Stimulated activated CD4-positive, alpha-beta T cell treated with anti-CD3 and anti-CD28 coated beads, TNF-alpha, amount 100 ng/mL, for 4 hours (primary cell): ENCODE measurements around the gene GABRG2.
"Not testable (repeated sequence)": the region's sequence is repeated elsewhere in the genome, so short reads cannot be mapped to it uniquely, and the experiment has no call there.

Experiments
- DNase-seq, 3 experiments: peaks; one replicate each; pipeline ENCODE4 v3.0.0-alpha.2; 2020; ENCODE audit warnings: low read depth in 3 of 3

The GABRG2 gene

DNA sequence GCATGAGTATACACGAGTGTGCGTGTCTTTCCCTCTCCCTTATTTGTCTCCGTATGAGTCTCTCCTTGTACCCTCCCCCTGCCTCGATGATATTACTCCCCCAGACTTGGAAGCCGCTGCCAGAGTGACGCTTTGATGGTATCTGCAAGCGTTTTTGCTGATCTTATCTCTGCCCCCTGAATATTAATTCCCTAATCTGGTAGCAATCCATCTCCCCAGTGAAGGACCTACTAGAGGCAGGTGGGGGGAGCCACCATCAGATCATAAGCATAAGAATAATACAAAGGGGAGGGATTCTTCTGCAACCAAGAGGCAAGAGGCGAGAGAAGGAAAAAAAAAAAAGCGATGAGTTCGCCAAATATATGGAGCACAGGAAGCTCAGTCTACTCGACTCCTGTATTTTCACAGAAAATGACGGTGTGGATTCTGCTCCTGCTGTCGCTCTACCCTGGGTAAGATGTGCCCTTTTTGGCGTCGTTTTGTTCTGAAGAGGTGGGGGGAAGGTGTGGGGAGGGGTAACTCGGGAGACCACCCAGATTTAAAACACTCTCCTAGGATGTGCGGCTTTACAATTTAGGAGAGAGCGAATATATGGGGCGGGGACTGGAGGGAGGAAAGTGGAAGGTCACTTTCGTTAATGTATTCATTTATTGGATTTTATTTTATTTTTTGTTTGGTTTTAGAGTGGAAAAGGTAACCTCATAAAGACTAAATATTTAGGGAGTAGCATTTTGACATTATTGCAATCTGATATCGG lies at the start of gene GABRG2:
Gene GABRG2, plus strand, starts transcription at position 119 of the 757 bp plus-strand sequence. Its CDS starts 227 bp downstream, at position 346.
- DNase-seq: no peak

DNA sequence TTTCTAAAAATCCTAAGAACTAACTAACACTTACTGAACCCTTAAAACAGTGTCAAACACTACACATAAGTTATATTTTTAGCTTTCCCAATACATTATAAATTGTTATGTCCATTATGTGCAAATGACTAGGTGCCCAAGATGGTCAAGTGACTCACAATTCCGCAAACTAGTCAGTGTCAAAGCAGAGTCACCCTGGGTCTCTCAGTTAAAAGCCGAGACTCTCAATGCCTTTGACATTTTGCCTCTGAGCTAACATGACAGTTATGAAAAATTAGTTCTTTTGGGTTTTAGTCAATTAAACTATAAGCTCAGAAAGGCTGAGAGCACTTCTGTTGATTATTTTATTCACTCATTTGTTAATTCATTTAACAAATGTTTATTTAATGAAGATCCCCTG lies 42.3 kb upstream of the GABRG2 start:
- DNase-seq: no peak

DNA sequence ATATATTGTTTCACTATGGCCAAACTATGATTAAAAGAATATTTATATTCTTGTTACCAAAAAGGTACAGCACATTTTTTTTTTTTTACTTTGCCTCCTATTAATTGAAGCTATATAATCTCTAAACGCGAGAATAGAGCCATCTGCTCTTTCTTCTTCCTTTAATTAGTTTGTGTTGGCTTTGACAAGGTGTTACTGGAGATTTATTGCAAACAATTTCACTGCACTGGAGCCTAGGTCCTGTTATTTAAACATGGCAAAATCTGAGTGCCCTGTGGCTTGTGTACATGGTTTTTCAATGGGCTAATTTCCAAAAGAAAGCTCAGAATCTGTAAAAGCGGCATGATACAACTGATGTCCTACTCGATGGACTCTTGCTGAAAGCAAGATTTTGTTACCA lies 40.8 kb upstream of the GABRG2 start:
- no peak for DNase-seq

DNA sequence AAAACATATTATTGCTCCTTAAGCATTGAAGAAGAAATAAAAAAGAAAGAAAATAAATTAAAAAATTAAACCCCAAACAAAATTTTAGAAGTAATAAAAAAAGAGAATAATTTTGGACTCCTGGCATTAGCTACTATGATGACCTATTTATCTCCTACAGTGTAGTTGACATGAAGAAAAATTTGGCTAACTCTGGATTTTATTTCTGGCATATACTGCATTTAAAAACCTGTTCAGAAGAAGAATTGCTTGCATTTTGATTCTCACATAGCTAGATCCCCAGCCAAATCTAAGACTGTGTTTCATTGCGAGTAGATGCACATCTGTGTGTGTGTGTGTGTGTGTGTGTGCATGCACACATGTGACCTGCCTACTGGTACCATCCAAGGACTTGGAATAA lies 30.1 kb upstream of the GABRG2 start:
- DNase-seq: no peak

DNA sequence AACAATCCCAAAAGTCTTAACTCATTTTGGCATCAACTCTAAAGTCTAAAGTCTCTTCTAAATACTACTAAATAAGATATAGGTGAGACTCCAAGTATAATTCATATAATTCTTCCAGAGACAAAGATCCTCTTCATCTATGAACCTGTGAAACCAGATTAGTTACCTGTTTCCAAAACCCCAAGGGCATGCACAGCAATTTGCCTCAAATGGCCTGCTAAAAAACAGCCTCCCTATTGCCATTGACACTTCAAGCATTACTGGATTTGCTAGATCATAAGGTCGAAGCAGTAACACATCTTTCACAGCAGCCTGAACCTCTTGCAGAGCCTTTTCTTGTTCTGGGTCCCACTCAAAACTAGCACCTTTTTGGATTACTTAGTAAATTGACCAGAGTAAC lies 20.3 kb upstream of the GABRG2 start:
- no peak for DNase-seq

DNA sequence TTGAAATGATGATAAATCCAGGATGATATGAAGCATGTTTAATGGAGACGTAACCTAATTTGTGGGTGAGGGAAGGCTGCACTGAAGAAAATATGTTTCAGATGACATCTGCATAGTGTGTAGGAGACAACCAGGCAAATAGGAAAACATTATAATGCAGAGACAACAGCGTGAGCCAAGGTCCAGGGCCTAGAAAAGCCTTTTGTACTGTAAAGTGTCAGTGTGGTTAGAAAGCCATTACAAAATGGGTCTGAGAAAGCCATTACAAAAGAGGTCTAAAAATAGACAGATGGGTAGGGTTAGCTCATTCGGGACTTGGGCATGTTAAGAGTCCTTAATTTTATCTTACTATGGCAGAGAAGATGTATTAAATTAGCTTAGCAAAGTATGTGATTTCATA lies 14.9 kb upstream of the GABRG2 start:
- DNase-seq: no peak

DNA sequence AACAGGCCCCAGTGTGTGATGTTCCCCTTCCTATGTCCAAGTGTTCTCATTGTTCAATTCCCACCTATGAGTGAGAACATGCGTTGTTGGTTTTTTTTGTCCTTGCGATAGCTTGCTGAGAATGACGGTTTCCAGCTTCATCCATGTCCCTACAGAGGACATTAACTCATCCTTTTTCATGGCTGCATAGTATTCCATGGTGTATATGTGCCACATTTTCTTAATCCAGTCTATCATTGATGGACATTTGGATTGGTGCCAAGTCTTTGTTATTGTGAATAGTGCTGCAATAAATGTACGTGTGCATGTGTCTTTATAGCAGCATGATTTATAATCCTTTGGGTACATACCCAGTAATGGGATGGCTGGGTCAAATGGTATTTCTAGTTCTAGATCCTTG lies 12.5 kb upstream of the GABRG2 start:
- not testable (repeated sequence) for DNase-seq

DNA sequence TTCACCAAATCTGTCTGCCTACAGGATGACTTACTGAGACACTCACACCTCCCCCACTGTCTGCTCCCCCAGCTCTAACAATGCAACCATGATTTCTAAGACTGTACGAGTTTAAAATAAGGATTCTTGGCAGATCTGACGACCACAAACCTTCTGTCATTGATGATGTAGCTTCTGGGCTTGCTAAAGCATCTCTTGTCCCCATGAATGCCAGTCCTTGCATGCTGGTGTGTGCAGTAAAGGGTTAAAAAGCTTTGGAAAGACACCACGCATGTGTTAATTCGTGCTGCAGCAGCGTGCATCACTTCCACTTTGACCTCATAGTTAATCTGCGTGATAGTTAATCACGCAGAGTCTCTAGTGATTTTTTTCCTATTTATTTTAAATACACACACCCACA lies 411 bp upstream of the GABRG2 start:
- no peak for DNase-seq

DNA sequence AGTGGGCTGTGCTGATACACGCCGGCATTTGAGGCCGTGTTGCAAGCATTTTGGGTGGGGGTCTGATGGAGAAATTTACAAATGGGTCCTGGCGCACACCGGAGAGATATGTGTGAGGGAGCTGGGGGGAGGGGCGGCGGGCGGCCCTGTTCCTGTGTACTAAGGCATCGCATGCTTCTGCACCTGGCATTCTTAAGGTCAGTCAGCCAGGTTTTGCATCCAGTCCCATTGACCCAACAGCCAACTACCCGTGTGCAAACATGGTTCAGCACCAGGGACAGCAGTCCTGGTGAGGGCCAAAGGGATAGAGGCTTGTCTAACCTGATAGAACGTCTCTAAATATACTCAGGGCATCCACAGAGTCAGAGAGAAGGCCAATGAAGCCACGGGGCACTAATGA lies 839 bp downstream of the GABRG2 start:
- DNase-seq: no peak

DNA sequence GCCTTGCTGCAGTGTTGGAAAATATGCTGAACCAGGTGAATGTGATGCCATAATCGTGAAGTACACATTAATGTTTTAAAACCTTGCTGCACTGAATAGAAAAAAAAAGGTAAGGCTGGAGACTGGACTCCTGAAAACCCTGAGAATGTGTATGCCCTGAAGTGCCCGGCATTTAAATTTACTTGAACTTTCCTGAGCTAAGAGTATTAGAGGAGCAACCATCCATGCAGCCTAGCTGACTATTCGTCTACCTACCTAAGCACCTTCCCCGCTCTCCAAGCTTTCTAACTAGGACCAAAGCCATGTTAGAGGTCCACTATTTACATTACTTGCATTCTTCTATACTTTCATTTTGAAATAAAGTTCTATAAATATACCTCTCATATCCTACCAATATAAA lies 1.4 kb downstream of the GABRG2 start:
- DNase-seq: no peak

DNA sequence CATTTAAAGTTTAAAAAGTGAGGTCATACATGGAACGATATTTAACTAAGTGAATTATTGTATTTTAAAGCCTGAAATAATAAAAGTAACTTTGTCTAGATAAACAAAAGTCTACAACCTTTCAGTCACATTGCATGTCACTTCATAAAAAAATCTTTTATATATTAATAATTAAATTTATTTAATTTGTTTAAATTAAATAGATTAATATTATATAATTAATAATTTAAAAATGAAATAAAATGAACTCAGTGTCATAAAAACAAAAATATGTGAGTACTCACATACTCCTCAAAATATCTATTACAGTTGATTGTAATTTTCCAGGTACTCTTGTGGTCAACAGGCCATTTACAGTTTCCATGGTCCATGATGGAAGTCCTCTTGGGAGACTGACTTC lies 11.2 kb downstream of the GABRG2 start:
- DNase-seq: no peak

DNA sequence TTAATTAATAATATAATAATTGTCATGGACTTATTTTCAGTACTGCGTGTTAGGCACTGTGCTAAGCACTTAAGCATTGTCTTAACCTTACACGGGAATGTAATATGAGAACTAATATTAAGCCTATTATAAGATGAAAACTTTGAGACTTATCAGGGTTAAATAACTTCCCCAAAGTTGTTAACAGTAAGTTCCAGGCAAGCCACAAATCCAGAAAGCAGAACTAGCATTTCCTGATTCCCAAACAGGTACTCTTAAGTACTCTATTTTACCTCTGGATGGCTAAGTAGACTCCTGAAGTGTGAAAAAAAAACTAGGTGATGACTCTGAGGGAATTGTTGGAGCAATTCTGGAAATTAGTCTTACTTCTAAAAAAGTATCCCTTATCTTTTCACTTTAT lies 23.8 kb downstream of the GABRG2 start:
- no peak for DNase-seq

DNA sequence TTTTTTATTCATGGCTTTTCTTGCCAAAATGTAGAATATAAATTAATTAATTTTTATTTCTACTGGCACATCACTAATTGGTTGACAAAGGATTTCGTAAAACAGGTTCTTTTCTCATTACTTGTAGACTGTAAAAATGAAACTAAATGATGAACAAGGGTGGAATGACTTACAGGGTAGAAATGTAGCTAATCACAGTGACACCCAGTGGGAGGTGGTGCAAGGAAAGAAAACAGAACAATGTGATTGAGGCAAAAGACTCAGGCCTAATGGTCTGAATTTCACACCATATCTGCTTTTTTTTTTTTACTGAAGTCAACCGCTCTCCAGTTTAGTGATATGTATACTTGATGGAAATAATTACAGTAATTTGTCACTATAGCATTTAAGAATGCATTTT lies 28.9 kb downstream of the GABRG2 start:
- DNase-seq: no peak

DNA sequence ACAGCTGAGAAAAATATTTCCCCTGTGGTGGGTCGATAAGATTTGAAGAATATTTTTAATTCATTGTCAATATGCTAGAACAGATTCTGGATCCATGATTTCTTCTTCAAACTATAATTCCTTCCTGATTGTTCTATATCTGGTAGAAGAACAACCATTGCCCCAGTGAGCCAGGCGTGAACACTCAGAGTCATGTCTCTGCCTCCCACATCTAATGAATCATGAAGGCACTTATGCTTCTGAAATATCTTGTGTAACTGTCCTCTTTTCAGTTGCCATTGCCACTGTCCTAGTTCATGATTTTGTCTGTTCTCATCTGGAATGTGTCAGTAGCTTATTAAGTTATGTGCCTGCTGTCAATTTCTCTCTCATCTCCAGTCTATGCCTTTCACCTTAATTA lies 40.0 kb downstream of the GABRG2 start:
- DNase-seq: no peak

DNA sequence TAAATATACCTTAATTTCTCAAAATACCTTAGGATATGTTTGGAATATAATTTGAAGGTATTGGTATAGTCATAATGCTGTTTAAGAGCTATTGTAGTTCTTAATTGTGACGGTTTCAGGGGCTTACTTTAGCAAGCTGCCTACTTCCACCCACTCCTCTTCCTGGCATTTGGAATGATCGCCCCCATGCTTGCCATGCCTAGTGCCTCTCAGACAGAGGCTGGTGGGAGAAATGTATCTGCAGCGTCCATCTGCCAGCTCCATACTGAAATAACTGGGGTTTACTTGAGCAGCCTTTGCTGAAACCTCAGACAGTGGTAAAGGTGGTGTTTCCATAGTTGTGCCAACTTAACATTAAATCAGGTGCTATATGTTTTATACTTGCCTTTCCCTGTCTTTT lies 52.2 kb downstream of the GABRG2 start:
- DNase-seq: no peak

DNA sequence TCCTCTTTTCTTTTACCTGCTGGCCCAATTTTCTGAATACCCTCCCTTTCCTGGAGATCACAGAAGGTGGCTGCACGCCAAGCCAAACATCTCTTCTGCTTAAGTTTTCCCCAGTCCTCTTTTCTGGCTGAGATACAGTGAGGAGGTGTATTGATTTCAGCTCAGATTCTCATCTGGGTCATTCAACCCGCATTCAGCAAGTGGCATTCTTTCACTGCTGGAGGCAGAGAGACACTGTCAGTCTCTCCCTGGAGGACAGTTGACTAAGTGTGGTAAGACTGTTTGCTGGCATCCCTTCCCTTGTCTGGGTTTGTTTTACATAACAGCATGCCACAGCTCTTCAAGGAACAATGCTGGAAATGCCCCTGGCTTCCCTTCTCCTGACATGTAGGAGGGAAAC lies 60.5 kb downstream of the GABRG2 start:
- DNase-seq: no peak

DNA sequence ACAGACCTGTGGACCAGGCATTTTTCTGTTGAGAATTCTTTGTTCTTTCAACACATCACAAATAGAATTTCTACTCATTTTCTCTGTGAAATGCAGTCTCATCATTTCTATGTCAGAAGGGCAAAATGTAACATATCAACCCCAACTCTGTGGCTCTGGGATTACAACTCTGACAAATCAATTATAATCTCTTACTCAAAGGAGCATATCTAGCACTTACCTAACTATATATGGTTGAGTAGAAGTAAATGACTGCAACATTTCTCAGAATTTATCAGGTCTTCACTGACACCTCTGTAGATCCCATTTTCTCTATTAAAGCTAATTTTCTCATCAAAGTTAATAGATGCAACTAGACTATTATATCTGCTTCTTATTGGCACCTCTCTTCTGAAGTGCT lies 64.8 kb downstream of the GABRG2 start:
- DNase-seq: no peak

DNA sequence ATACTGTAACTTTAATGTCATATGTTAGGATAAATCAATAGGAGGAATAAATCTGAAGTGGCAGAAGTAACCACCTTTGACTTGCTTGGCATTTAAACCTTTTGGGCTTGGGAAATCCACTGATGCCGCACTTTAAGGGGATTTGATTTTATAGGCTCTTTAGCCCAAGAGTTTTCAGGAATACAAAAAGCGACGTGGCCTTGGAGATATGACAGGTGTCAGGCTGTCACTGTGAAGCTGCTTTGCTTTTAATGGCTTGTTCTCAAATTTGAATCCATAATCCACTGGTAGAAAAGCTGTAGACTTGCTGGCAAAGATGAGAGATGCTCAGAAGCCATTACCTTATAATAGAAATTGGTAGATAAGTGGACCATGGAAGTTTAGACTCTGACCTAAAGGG lies 71.6 kb downstream of the GABRG2 start:
- no peak for DNase-seq

DNA sequence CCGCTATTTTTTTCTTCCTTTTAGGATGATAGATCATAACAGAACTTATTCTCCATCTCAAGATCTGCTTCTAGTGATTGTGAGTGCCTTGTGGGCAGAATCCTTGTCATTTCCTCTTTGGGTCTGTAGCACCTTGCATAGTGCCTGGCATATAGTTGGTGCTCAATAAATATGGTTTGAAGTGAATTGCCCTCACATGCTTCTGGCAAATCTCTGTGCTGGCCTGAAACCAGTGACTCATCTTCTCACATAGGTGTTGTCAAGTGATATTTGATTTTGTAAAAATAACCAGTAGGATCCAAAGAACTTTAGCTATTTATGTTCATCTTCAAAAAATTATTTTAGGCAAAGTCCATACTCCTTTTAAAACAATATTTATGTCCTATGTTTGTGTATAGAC lies 86.7 kb downstream of the GABRG2 start:
- no peak for DNase-seq

DNA sequence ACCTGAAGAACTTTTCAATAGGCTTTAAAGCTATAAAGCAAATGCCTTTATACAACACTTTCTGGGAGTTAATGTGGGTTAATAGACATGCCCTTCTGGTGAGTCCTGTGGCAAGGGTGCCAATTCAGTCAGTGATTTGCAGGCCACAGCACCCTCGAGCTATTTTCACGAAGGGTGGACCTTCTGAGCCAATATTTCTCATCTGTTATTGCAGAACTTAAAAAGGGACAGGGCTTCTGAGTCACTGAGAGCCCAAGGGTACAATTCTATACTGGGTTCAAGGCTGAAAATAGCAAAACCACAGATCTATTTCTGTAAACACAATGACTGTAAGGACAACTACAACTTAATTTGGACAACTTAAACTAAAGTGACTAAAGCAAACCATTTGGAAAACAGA lies 92.8 kb downstream of the GABRG2 start:
- no peak for DNase-seq

DNA sequence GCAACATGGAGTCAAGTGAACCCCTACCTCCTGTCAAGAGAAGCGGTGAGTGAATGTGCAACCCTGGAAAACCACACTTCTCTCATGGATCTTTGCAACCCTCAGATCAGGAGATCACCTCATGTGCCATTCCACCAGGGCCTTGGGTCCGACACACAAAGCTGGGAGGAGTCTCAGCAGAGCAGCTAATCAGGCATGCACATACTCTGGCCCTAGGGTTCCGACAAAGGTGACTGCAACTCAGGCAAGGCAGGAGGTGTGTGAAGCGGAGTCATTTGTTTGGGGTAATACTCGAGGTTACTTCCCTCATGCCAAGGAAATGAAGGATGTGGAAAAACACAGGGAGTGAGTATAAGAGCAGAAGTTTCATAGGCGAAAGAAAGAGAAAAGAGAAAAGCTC lies 96.1 kb downstream of the GABRG2 start:
- DNase-seq: no peak

DNA sequence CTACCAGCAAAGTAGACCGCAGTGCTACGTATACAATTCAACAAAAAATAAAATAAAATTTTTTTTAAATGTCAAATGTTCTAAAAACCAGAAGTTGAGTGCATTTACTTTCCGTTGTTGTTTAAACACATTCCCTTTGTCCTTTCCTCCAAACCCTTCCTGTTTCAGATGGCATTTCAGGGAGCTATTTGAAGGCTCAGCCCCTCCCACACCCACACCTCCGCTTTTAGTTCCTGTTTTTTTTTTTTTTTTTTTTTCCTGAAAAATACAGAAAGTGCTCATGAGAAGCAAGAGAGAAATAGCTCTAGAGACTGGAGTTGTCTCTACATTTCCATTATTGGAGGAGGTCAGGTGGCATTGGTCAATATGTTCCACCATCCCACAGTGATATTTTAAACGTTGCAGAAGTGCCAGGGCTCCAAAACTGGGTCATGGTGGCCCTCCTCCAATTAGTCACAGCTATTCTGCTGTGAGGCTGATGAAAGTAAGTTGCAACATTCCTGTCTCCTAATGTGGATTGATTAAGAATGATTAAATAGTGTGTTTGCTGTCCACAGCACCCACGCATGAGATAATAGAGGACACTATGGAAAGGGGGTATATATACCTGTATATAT lies 106.9 kb downstream of the GABRG2 start:
- DNase-seq: no peak

DNA sequence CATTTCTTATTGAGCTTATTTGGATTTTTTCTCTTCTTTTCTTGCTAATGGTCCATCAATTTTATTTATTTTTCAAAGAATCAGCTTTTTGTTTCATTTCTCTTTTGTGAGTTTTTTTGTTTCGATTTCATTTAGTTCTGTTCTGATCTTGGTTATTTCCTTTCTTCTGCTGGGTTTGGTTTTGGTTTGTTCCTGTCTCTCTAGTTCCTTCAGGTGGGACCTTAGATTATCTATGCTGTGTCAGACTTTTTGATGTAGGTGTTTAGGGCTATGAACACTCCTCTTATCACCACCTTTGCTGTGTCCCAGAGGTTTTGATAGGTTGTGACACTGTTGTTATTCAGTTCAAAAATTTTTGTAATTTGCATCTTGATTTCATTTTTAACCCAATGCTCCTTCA lies 119.8 kb downstream of the GABRG2 start:
- no peak for DNase-seq

DNA sequence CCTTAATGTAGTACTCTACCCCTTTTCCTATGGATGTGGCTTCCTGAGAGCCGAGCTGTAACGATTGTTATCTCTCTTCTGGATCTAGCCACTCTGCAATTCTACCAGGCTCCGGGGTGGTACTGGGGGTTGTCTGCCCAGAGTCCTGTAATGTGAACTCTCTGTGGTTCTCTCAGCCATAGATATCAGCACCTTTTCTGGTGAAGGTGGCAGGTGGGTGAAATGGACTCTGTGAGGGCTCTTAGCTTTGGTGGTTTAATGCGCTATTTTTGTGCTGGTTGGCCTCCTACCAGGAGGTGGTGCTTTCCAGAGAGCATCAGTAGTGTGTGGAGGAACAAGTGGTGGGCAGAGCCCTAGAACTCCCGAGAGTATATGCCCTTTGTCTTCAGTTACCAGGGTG lies 122.1 kb downstream of the GABRG2 start:
- no peak for DNase-seq
